HCEC 1CT (cell line): ENCODE measurements around the gene XCL2.

Experiments
- DNase-seq: peaks from one replicate; pipeline ENCODE4 v3.0.0-alpha.2; 2017

XCL2 gene

DNA sequence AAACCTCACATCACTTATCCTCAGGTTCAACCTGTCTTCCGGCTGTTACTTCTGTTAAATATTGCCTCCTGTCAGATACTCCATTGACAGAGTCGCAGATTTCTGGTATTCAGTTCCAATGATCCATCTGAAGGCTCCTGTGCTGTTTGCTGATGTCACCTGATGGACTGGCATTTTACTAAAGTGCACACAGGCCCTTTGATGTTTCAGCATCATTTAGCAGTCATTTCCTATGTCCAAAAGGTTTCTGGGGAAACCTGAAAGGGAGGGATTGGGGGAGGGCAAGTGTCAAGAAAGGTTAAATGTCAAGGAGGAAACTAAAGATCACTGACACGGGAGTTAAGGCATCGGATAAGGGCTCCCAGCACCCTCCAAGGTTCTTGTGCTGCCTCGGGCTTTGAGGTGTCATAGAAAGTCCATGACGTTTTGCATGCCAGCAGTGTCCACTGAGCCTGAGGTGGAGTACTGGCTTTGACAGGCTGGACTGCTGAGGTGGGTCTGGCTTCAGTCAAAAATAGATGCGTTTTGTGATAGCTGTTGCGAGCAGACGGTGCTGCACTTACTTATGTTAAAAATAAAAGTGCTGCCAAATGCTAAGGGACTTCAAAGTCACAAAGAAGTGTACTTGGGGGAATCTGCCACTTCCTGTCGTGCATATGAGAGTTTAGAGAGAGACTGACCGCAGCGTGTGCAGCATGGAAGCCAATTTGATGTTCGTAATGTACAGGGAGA, 30.8 kb downstream of the XCL2 start:
- no peak for DNase-seq

DNA sequence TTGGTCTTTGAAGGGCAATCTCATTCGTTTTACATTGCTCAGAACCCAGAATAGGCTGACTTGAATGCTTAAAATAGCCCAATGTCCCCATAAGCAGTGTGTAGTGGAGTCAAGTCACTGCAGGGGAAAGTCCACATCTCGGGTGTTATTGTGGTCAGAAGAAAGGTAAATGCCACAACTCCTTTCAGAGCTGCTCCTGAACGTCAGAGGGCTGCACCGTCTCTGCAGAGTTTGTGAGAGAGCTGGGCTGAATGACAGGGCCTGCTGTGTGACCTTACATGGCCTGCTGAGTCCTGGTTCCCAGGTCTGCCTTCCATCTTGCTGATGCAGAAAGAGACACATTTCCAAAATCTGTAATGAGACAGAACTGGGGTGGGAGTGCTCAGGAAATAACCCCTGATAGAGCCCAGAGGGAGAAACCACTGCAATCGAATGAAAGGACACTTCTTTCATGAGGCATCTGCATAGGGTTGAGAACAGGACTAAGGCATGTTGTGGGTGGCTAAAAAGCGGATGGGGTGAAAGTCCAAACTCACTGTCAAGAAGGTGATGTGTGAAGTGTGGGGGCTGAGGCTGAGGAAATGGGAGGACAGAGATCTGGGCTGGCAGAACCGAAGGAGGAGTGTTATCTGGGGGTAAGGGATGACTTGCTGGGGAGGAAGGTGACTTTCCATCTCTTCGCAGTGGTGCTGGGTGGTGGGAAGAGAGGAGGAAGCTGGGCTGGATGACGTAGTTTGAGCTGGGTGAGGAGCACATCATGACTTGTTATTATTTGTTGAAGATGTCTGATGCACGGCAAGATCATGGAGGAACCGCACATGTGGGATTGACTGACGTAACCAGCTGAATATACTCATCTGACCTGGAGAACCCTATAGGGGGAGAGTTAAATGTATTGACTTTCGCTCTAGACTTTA, 33.7 kb downstream of the XCL2 start:
- DNase-seq, result no peak

DNA sequence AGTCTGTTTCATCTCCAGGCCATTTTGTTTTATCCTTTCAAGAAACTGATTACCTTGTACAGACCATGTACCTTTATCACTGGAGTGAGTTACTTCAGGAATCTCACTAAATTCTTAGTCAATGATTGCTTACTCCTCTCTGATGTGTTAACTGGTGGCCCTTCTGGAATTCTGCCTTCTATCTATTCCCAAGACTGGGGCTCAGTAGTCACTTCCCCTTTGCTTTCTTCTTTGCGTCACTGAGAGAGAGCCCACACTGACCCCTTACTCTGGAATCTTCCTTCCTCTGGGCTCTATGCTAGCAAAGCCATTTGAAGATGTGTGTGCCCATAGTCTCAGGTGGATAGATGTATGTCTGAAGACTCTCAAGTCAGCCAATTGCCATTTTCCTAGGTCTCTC, 34.6 kb downstream of the XCL2 start:
- DNase-seq, result no peak

- no peak for DNase-seq
Observed at GRCh38 chr1:168507828-168508227, 36.0 kb downstream of the XCL2 start.

- no peak for DNase-seq
Observed at GRCh38 chr1:168507231-168507630, 36.6 kb downstream of the XCL2 start.

DNA sequence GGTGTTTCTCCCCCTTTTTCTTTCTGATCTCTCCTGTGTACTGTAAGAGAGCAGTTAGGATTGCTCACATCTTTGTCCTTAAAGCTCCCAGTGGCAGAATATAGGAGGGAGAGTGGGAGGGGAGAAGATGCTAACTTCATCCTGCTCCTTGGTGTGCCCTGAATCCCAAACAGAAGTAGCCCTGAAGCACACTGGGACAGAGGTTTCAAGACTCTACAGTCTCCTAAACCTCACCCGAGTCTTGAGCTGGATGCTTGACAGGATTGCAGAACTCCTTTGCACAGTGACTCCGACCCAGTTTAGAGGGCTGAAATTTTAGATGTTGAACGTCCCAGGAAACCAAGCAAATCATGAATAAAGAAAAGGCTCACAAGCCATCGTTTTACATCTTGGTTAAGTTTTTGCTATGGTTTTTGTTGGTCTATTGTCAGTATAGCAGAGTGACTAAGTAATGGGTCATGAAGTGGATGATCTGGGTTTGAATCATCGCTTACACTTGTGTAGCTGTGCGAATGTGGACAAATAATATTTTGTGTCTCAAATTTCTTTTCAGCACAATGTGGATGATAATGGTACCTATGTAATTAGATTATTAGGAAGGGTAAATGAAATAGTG, 37.5 kb downstream of the XCL2 start:
- DNase-seq, result peak; percentile 85

DNA sequence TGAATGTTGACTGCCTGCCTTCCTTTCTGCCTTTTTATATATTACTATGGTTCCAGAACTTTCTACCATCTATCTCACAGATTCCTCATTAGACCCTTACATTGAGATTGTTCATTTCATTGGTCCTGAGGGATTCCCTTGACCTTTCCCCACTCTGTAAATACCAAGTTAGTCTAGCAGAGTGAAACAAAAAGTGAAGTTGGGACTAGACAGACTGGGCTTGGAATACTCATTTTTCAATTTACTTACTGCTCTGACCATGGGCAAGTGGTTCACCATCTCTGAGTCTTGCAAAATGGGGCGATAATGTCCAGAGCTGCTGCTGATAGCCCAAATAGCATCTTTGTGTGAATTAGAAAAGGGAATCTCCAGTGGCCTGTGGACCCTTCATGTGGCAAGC, 38.8 kb downstream of the XCL2 start:
- no peak for DNase-seq

GRCh38 chr1:168504064-168504837, 39.5 kb downstream of the XCL2 start:
- DNase-seq, result peak; percentile 91

DNA sequence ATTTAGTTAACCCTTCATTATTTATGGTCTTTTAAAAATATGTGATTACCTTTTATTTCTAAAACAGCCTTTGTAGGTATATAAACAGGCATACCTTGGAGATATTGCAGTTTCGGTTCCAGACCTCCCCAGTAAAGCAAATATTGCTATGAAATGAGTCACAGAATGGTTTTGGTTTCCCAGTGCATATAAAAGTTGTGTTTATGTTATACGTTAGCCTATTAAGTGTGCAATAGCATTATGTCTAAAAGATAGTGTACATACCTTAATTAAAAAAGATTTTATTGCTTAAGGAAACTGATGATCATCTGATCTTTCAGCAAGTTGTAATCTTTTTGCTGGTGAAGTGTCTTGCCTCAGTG, 44.1 kb downstream of the XCL2 start:
- DNase-seq, result peak; percentile 42

GRCh38 chr1:168498956-168499687, 44.7 kb downstream of the XCL2 start:
- no peak for DNase-seq

GRCh38 chr1:168498159-168498631, 45.6 kb downstream of the XCL2 start:
- DNase-seq, result peak; percentile 66

DNA sequence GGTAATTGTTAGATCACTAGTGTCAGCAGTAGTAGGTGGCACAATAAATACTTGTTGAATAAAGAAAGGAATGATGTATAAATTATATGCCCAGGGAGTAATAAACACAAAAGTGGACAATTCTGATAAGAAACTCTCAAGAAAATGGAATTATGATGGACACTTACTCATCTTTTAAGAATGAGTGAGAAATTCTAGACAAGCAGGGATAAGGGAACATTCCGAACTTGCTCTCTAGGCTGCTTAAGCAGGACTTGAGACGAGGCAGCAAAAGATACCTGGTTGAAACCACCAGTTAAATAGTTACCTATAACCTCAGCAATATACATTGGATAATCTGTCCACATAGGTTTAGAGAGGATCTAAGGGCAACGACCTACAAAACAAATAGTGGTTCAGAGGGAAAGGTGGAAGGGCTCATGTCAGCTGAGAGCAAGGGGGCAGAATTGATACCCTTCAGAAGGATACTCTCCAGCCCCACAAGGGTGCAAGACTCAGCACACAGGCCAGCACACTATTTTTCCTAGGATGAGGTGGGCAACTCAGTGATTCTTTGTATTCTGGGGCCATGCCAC, 46.3 kb downstream of the XCL2 start:
- peak; percentile 17 for DNase-seq

- DNase-seq, result no peak
Observed at GRCh38 chr1:168491527-168492164, 52.2 kb downstream of the XCL2 start.
